NCI-H2171 treated with DMSO at 0.1 percent for 48 hours (cell line): Measurements from ENCODE around the gene FBXO15.

ENCODE experiments used
- DNase-seq: peaks from one replicate; lab custom pipeline; 2025; lab: John Stamatoyannopoulos, UW

FBXO15 gene

DNA sequence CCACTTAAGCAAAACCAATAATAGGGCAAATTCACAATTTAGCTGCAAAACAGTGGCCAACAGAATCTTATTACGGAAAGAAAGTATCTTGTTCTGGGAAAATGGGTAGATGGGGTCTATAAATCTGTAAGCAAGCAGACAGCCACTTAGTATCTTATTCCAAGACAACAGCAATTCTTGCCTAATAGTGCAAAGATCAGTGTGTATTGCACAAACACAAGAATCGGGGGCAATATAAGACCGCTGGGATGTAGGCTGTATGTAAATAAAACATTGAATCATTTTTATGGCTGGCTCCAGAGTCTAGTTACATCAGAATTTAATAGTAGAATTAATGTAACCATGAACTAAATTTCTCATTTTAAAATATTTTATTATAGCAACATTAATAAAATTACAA lies 85.6 kb downstream of the FBXO15 start:
- no peak for DNase-seq

DNA sequence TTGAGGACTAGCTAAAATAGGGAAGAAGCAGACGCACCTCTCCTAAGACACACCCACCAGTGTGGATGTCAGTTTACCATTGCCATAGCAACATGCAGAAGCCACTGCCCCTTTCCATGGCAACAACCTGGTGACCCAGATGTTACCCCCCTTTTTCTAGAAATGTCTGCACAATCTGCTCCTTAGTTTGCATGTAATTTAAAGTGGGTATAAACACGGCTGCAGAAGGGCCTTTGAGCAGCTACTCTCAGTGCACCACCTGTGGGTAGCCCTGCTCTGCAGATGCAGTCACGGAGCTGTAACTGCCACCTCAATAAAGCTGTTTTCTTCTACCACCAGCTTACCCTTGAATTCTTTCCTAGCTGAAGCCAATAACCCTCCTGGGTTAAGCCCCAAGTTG lies 87.1 kb downstream of the FBXO15 start:
- DNase-seq, result no peak

DNA sequence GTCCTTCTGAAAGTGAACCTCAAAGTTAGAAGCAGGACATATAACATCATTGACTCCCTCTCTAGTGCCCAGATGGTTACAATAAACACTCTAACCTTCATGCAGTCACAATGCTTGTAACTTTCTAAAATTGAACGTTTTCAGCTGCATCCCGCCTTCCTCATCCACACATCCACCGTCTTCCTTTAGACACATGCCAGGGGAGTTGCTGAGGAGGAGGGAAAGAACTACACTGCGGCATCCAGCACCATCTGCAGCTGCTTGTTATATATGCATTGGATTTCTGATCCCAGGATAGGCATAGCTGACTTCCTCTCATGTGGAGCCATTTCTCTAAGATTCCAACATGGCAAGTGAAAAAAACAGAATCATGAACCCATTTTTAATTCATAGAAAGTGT lies 96.8 kb downstream of the FBXO15 start:
- DNase-seq, result no peak

DNA sequence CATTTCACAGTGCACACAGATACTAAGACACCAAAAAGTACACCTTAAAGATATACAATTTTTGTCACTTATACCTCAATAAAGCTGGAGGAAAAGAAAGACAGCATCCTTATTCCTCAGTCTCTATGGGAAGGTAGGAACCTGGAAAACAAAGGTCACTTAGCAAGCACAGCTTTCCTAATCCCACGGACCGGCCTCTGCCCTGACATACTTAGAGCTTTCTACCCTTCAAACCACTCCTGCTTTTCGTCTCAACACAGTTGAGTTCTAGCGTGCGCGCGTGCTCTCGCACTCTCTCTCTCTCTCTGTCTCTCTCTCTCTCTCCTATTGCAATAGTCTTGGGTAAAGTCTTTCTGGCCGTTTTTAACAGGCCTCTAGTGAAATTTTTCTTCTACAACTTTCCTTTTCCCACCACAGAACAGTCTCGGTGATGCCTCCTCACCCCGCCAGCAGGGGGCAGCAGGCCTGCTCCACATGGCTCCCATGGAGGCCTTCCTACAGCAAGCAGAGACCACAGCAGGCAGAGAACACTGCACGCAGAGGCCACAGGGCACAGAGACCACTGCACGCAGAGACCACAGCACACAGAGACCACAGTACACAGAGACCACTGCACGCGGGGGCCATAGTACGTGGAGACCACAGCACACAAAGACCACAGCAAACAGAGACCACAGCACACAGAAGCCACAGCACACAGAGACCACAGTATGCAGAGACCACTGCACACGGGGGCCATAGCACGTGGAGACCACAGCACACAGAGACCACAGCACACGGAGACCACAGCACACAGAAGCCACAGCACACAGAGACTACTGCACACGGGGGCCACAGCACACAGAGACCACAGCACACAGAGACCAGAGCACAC lies 106.9 kb downstream of the FBXO15 start:
- DNase-seq, result no peak

DNA sequence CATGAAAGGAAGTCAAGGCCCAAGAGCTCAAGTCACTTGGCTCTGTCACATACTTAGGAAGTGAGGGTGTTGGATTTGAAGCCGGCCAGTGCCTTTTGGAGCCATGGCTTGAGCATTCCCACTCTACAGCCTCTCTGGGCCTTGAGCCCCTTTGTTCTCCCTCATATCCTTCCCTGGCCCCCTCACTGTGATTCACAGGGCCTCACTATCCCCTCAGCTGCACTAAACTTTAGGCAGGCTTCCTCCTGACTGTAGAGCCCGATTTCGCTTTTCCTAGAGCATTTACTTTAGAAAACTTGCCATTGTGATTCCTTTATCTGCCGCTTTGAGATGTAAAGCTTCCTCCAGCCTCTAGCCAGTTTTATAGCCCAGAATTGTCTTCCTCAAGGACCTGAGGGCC lies 107.6 kb downstream of the FBXO15 start:
- no peak for DNase-seq

DNA sequence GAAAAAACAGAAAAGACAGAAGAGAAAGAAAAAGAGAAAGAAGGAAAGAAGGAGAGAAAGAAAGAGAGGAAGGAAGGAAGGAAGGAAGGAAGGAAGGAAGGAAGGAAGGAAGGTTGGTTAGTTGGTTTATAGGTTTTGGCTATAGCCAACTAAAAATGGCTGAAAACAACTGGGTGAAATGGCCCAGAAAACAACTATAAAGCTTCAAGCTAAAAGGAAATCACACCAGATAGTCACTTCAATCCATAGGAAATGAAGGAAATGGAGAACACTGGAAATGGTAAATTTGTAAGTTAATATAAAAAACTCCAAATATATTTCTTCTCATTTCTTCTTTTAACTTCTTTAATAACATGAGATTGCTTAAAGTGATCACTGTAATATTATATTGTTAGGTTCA lies 118.5 kb downstream of the FBXO15 start:
- no peak for DNase-seq
